Hepatocyte (in vitro differentiated cells): Measurements from ENCODE around the gene STKLD1.
"Not testable (repeated sequence)": the region's sequence is repeated elsewhere in the genome, so short reads cannot be mapped to it uniquely, and the experiment has no call there.

Experiments
- CTCF ChIP-seq: fragments of 200-600 bp; sonication (generic); IDR thresholded peaks from 2 replicates; pipeline ENCODE4 v1.5.1; 2016; ENCODE audit warnings: antibody characterized with exemption, mild to moderate bottlenecking; ENCODE audit not compliant: poor library complexity
- EZH2 ChIP-seq: fragments of 200-600 bp; sonication (generic); IDR thresholded peaks from 2 replicates; pipeline ENCODE4 v1.6.1; 2016; ENCODE audit warnings: antibody characterized with exemption, mild to moderate bottlenecking, borderline replicate concordance
- EZH2phosphoT487 ChIP-seq: fragments of 200-600 bp; sonication (generic); IDR thresholded peaks from one replicate; pipeline ENCODE4 v1.6.1; 2018; ENCODE audit warnings: antibody characterized with exemption, mild to moderate bottlenecking, low read depth, moderate library complexity; ENCODE audit not compliant: unreplicated experiment, severe bottlenecking

GRCh38 chr9:133329306-133330156 lies 46.6 kb upstream of the STKLD1 start:
- TF ChIP-seq CTCF, result peak; percentile 56
- not testable (repeated sequence) for TF ChIP-seq EZH2, EZH2phosphoT487
